Psoas muscle (tissue), 8 donors: ENCODE data around the gene FPR2. TPM values are rescaled to one million over a fixed set of nuclear protein-coding genes. Genes with fewer than 3 reads are reported as not detected.

Experiments
- ATAC-seq, 4 donors: fragments of 200-7000 bp; cut with Tn5 transposase; one replicate each; pipeline ENCODE4 v1.9.1; 2020; ENCODE audit warnings: moderate library complexity in 3 of 4, mild to moderate bottlenecking in 2 of 4
- DNase-seq, 2 donors: peaks; one replicate each; pipeline ENCODE4 v3.0.0-alpha.2; 2020
- H3K27ac ChIP-seq: fragments of 200-600 bp; one replicate; pipeline ENCODE4 v1.8.0; 2022
- H3K27me3 ChIP-seq, 3 donors: fragments of 200-600 bp in 1 of 3; one replicate each; pipeline versions ENCODE4 v1.6.1 to v1.8.0; 2013 to 2022; ENCODE audit warnings: low read length in 2 of 3, mild to moderate bottlenecking in 2 of 3, moderate library complexity in 1 of 3; ENCODE audit not compliant: insufficient read depth in 3 of 3
- H3K36me3 ChIP-seq, 2 donors: fragments of 200-600 bp in 1 of 2; one replicate each; pipeline versions ENCODE4 v1.6.1 to v1.8.0; 2013 to 2022; ENCODE audit warnings: low read depth in 1 of 2, mild to moderate bottlenecking in 1 of 2, moderate library complexity in 1 of 2; ENCODE audit not compliant: insufficient read depth in 1 of 2
- H3K4me1 ChIP-seq: fragments of 200-600 bp; one replicate; pipeline ENCODE4 v1.8.0; 2022
- H3K4me3 ChIP-seq: fragments of 200-600 bp; one replicate; pipeline ENCODE4 v1.8.0; 2022; ENCODE audit warnings: mild to moderate bottlenecking
- H3K9me3 ChIP-seq: fragments of 200-600 bp; one replicate; pipeline ENCODE4 v1.8.0; 2022
- CTCF ChIP-seq: fragments of 200-600 bp; IDR thresholded peaks from one replicate; pipeline ENCODE4 v1.8.0; 2022; ENCODE audit warnings: antibody characterized with exemption
- WGBS, 3 donors: extraction: QIAGEN DNeasy Blood & Tissue Kit; methylation state at CpG; one replicate each; pipeline versions ENCODE4 v1.1.6 to v1.1.7; 2013; 5-methylcytosine and 5-hydroxymethylcytosine counted together
- intact Hi-C, 2 donors: fragments of 100-400 bp; cut with DNase I; formaldehyde crosslinking; loops; one replicate each; pipeline versions ENCODE4 v1.11.0 to v1.14.2; 2022
- polyA plus RNA-seq, 3 donors: library from polyadenylated mRNA; stranded (reverse); fragments of 200-250 nt; gene quantifications; one replicate each; pipeline ENCODE4 v1.2.3, GENCODE V29; 2013
- total RNA-seq, 4 donors: library from RNA; stranded (reverse); fragmentation: NEBNext Ultra II Directional in 2 of 4; extraction: Animal tissue kit (Norgen Biotek cat#: 25700) in 2 of 4; gene quantifications; one replicate each; pipeline versions ENCODE4 v1.2.1 to v1.2.4, GENCODE V29; 2021 to 2023
- donor health status: healthy with polysubstance abuse.
- donor health status: DM: no; HTN: no; CAD: no; lungs with moderate emphysema.
- donor health status: Bipolar disorder and iron deficiency.
- donor health status: healthy.
- donor health status: DM: yes; HTN: yes; CAD: no.
- donor health status: DM: no; HTN: no; CAD: no.
- donor health status: DM: no; HTN: no; CAD: no.
- donor health status: DM: yes; HTN: yes; CAD: no.

The FPR2 gene
- total and polyA plus RNA-seq, 7 donors = 0.06 to 0.98 (median 0.30) TPM

- ATAC-seq = no peak
- no peak overlapping the region for H3K27ac ChIP-seq
- intact Hi-C loops = no loop called here
Observed at GRCh38 chr19:51808333-51808986, 47.5 kb downstream of the FPR2 start.

GRCh38 chr19:51809787-51810186, 48.8 kb downstream of the FPR2 start:
- 54 to 63% (median 55%) methylated on average over 4 of the region's 4 CpGs for WGBS, 3 donors
- Histone ChIP-seq H3K27ac (no peak overlapping the region), H3K4me1 (no peaks in the 10 kb centered on the region), H3K4me3 (no peak overlapping the region), H3K27me3 (no peaks in the 10 kb centered on the region), H3K9me3 (peaks cover 9% of the 10 kb centered on the region), H3K36me3 (no peaks in the 10 kb centered on the region)
- no peak for ATAC-seq
- DNase-seq = no peak
- no peak for TF ChIP-seq CTCF
- intact Hi-C loops = no loop called here

More at GRCh38 chr19:51808333-51808986, 47.5 kb downstream of the FPR2 start:
- TF ChIP-seq CTCF = no peak
- H3K36me3 ChIP-seq = no peaks in the 10 kb centered on the region
- H3K27me3 ChIP-seq = no peaks in the 10 kb centered on the region
- peaks cover 3% of the 10 kb centered on the region for H3K9me3 ChIP-seq
- no peaks in the 10 kb centered on the region for H3K4me1 ChIP-seq
- 74 to 81% (median 76%) methylated on average over 8 of the region's 8 CpGs for WGBS, 3 donors
- H3K4me3 ChIP-seq = no peak overlapping the region
- no peak for DNase-seq

- intact Hi-C loops = no loop called here
- no peak overlapping the region for H3K4me3 ChIP-seq
- no peaks in the 10 kb centered on the region for H3K4me1 ChIP-seq
- 71 to 78% (median 72%) methylated on average over 7 of the region's 7 CpGs for WGBS, 3 donors
- ATAC-seq (no peak), DNase-seq (no peak)
- H3K36me3 ChIP-seq = no peaks in the 10 kb centered on the region
- TF ChIP-seq CTCF = no peak
- H3K27ac ChIP-seq = no peak overlapping the region
- H3K27me3 ChIP-seq = no peaks in the 10 kb centered on the region
- H3K9me3 ChIP-seq = peaks cover 9% of the 10 kb centered on the region
Observed at GRCh38 chr19:51810223-51810622, 49.2 kb downstream of the FPR2 start.

- DNase-seq (peak; percentile 34 to 67), ATAC-seq (no peak)
- WGBS, 3 donors = 84 to 88% (median 86%) methylated on average over 11 of the region's 11 CpGs
- Histone ChIP-seq H3K9me3 (peaks cover 9% of the 10 kb centered on the region), H3K36me3 (no peaks in the 10 kb centered on the region), H3K4me1 (no peaks in the 10 kb centered on the region), H3K27me3 (no peaks in the 10 kb centered on the region), H3K4me3 (no peak overlapping the region), H3K27ac (no peak overlapping the region)
- intact Hi-C loops = no loop called here
- TF ChIP-seq CTCF = no peak
Observed at GRCh38 chr19:51811344-51811743, 50.4 kb downstream of the FPR2 start.

GRCh38 chr19:51815043-51815442, 54.1 kb downstream of the FPR2 start:
- ATAC-seq (no peak), DNase-seq (no peak)
- H3K27ac ChIP-seq = no peak overlapping the region
- no peaks in the 10 kb centered on the region for H3K36me3 ChIP-seq
- no peaks in the 10 kb centered on the region for H3K27me3 ChIP-seq
- TF ChIP-seq CTCF = no peak
- 83 to 88% (median 87%) methylated on average over 9 of the region's 9 CpGs for WGBS, 3 donors
- H3K9me3 ChIP-seq = peaks cover 9% of the 10 kb centered on the region
- intact Hi-C loops = no loop called here
- no peak overlapping the region for H3K4me3 ChIP-seq
- no peaks in the 10 kb centered on the region for H3K4me1 ChIP-seq
